Heart left ventricle (tissue), 16 donors: ENCODE results near the gene RACK1. TPM values are rescaled to one million over a fixed set of nuclear protein-coding genes. Genes with fewer than 3 reads are reported as not detected.

Experiments
- ATAC-seq, 4 donors: fragments of 200-7000 bp; cut with Tn5 transposase; one replicate each; pipeline ENCODE4 v1.9.1; 2020 to 2022; ENCODE audit warnings: moderate library complexity in 4 of 4, mild to moderate bottlenecking in 3 of 4, moderate number of reproducible peaks in 1 of 4
- DNase-seq, 5 donors: peaks; one replicate each; pipeline ENCODE4 v3.0.0-alpha.2; 2020
- H3K27ac ChIP-seq, 12 donors: fragments of 200-600 bp; sonication (generic) in 4 of 12; one replicate each; pipeline versions ENCODE4 v1.5.0 to v1.8.0; 2016 to 2022; ENCODE audit warnings: mild to moderate bottlenecking in 2 of 12
- H3K27me3 ChIP-seq, 9 donors: fragments of 200-600 bp; sonication (generic) in 2 of 9; one replicate each; pipeline versions ENCODE4 v1.5.1 to v1.8.0; 2016 to 2022; ENCODE audit warnings: mild to moderate bottlenecking in 3 of 9
- H3K36me3 ChIP-seq, 9 donors: fragments of 200-600 bp; sonication (generic) in 2 of 9; one replicate each; pipeline versions ENCODE4 v1.5.0 to v1.8.0; 2018 to 2022; ENCODE audit warnings: mild to moderate bottlenecking in 2 of 9
- H3K4me1 ChIP-seq, 12 donors: fragments of 200-600 bp; sonication (generic) in 4 of 12; one replicate each; pipeline versions ENCODE4 v1.5.0 to v1.8.0; 2016 to 2022; ENCODE audit warnings: mild to moderate bottlenecking in 3 of 12
- H3K4me3 ChIP-seq, 12 donors: fragments of 200-600 bp; sonication (generic) in 4 of 12; one replicate each; pipeline versions ENCODE4 v1.5.0 to v1.8.0; 2017 to 2022; ENCODE audit warnings: mild to moderate bottlenecking in 9 of 12, moderate library complexity in 4 of 12
- H3K9me3 ChIP-seq, 12 donors: fragments of 200-600 bp; sonication (generic) in 4 of 12; one replicate each; pipeline versions ENCODE4 v1.5.0 to v1.8.0; 2016 to 2022; ENCODE audit warnings: mild to moderate bottlenecking in 1 of 12
- CTCF ChIP-seq, 12 donors: fragments of 200-600 bp; sonication (generic) in 4 of 12; IDR thresholded peaks; one replicate each; pipeline versions ENCODE4 v1.5.0 to v1.8.0; 2018 to 2022; ENCODE audit warnings: antibody characterized with exemption in 12 of 12, mild to moderate bottlenecking in 5 of 12
- POLR2A ChIP-seq, 2 donors: fragments of 450-650 bp; IDR thresholded peaks; one replicate each; pipeline ENCODE4 v1.6.1; 2017; ENCODE audit warnings: antibody characterized with exemption in 2 of 2, mild to moderate bottlenecking in 2 of 2, moderate library complexity in 2 of 2
- WGBS, 4 donors: extraction: QIAGEN DNeasy Blood & Tissue Kit in 2 of 4; methylation state at CpG; one replicate each; pipeline versions ENCODE4 v1.1.5 to v1.1.7; 2013 to 2018; 5-methylcytosine and 5-hydroxymethylcytosine counted together
- intact Hi-C, 10 donors: fragments of 100-400 bp; cut with DNase I; formaldehyde crosslinking; loops; one replicate each; pipeline versions ENCODE4 v1.11.1 to v1.14.2; 2022
- polyA plus RNA-seq, 2 donors: library from polyadenylated mRNA; stranded (reverse); fragments of 200-250 nt; gene quantifications; one replicate each; pipeline ENCODE4 v1.2.3, GENCODE V29; 2013
- total RNA-seq, 9 donors: library from RNA; depleted of rRNA in 2 of 9; stranded (reverse); fragments of >200 nt in 2 of 9; fragmentation: NEBNext Ultra II Directional in 3 of 9; extraction: Animal tissue kit (Norgen Biotek cat#: 25700) in 3 of 9; gene quantifications; one replicate each; pipeline versions ENCODE4 v1.1.0 to v1.2.4, GENCODE V29; 2016 to 2023
- donor health status: ischemic (EF 13 %, LVEDD 7.1; RV severe dilation, severe dysfunction).
- donor health status: healthy with polysubstance abuse.
- donor health status: DM: no; HTN: yes; CAD: no.
- donor health status: DM: no; HTN: no; CAD: no.
- donor health status: ischemic (EF 25% LVEDD 6.9; RV normal size, moderate dysfunction).
- donor health status: ischemic (EF 25% LVEDD 5.7; RV mildly dilated, moderate dysfunction).
- donor health status: healthy.
- donor health status: DM: yes; HTN: yes; CAD: no.
- donor health status: ischemic (EF 35%, LVEDD 5.7; RV mildly dilated, moderate dysfunction).
- donor health status: nonischemic (EF 11% LVEDD 7.7; RV severe dilation, severe dysfunction).
- donor health status: DM: yes; HTN: yes; CAD: no.
- donor health status: PGD.
- donor health status: ischemic (EF 29% LVEDD 5.4; RV normal size, mild dysfunction).
- donor health status: nonischemic (EF 23%, LVEDD 6.1; RV moderate dilation, normal function).

Gene RACK1
- total and polyA plus RNA-seq, 11 donors: 560 to 2,287 (median 862) TPM

DNA sequence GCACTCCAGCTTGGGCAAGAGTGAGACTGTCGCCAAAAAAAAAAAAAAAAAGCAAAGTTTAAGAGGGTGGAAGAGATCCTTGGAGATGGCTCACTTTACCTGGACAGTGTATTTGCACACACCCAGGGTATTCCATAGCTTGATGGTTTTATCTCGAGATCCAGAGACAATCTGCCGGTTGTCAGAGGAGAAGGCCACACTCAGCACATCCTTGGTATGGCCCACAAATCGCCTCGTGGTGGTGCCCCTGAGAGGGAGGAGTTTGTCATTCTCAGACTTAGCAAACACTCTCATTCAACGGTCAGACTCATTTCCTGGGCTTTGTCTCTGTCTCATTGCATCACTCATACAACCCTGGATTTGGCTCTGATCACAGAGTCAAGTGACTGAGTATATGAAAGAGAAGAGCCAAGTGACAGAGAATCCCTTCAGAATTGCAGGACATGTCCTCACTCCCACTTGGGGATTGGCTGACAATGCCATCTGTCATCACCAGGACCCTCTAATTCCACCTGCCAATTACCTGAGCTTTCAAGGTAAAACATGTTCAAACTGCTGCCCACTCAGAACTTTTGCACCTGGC, 2.2 kb downstream of the RACK1 start:
- WGBS, 4 donors: 32 to 42% (median 40%) methylated on average over 6 of the region's 6 CpGs
- H3K4me3 ChIP-seq: peak overlapping the region in 6 of 12 donors; percentile 14 to 89 (median 80)
- no peak for DNase-seq
- ATAC-seq: no peak
- intact Hi-C loops: loop anchor here in 2 of 10 donors (5.0 to 10.0 kb wide), 2 partner anchors 34 to 437 kb away; partner anchors contain the start of genes MGAT1 (in 1 of the 2) and TRIM7 (in 1 of the 2)
- H3K36me3 ChIP-seq: peaks cover 6 to 63% (median 57%) of the 10 kb centered on the region in 9 donors
- H3K27me3 ChIP-seq: no peaks in the 10 kb centered on the region
- no peaks in the 10 kb centered on the region for H3K9me3 ChIP-seq
- H3K27ac ChIP-seq: peak overlapping the region in 6 of 12 donors; percentile 90 to 99 (median 98)
- no peak for TF ChIP-seq CTCF (IDR thresholded peaks at IDR 0.05)
- no peak for TF ChIP-seq POLR2A (IDR thresholded peaks at IDR 0.05)
- peaks cover 3 to 55% (median 35%) of the 10 kb centered on the region in 12 donors for H3K4me1 ChIP-seq

- WGBS, 4 donors: 88 to 89% (median 89%) methylated on average over 9 of the region's 9 CpGs
- Histone ChIP-seq H3K36me3 (peaks cover 6 to 86% (median 80%) of the 10 kb centered on the region in 9 donors), H3K4me1 (peaks cover 3 to 37% (median 19%) of the 10 kb centered on the region in 12 donors), H3K4me3 (no peak overlapping the region), H3K27ac (no peak overlapping the region), H3K27me3 (no peaks in the 10 kb centered on the region), H3K9me3 (no peaks in the 10 kb centered on the region)
- DNase-seq (no peak), ATAC-seq (no peak)
- intact Hi-C loops: loop anchor here in 1 of 10 donors (2.0 kb wide), 1 partner anchor 14 kb away; no protein-coding TSS in a partner anchor
- TF ChIP-seq CTCF (IDR thresholded peaks at IDR 0.05) (no peak), POLR2A (IDR thresholded peaks at IDR 0.05) (no peak)
These were observed 4.5 kb downstream of the RACK1 start for GRCh38 chr5:181239062-181239663.

- peaks cover 6 to 98% (median 93%) of the 10 kb centered on the region in 9 donors for H3K36me3 ChIP-seq
- H3K4me1 ChIP-seq: peaks cover 3 to 34% (median 19%) of the 10 kb centered on the region in 12 donors
- TF ChIP-seq POLR2A (IDR thresholded peaks at IDR 0.05) (no peak), CTCF (IDR thresholded peaks at IDR 0.05) (no peak)
- WGBS, 4 donors: 89 to 92% (median 91%) methylated on average over 5 of the region's 5 CpGs
- no peak overlapping the region for H3K4me3 ChIP-seq
- intact Hi-C loops: loop anchor here in 1 of 10 donors (2.0 kb wide), 1 partner anchor 13 kb away; no protein-coding TSS in a partner anchor
- no peak for ATAC-seq
- no peaks in the 10 kb centered on the region for H3K9me3 ChIP-seq
- H3K27me3 ChIP-seq: no peaks in the 10 kb centered on the region
- H3K27ac ChIP-seq: no peak overlapping the region
- no peak for DNase-seq
These were observed 5.8 kb downstream of the RACK1 start for GRCh38 chr5:181237729-181238385.
